Smooth muscle cell (in vitro differentiated cells): ENCODE data around the gene ARR3. TPM values are rescaled to one million over a fixed set of nuclear protein-coding genes. Genes with fewer than 3 reads are reported as not detected.
"Not testable (repeated sequence)": the region's sequence is repeated elsewhere in the genome, so short reads cannot be mapped to it uniquely, and the experiment has no call there.

ENCODE experiments used
- DNase-seq: peaks from one replicate; lab custom pipeline; 2025; ENCODE audit not compliant: unreplicated experiment; lab: John Stamatoyannopoulos, UW
- H2AFZ ChIP-seq: fragments of 200-600 bp; sonication (generic); 2 replicates; pipeline ENCODE4 v1.6.0; 2016; ENCODE audit warnings: antibody characterized with exemption, low read depth, mild to moderate bottlenecking
- H3F3A ChIP-seq: fragments of 200-600 bp; sonication (generic); 2 replicates; pipeline ENCODE4 v1.6.0; 2017; ENCODE audit warnings: antibody characterized with exemption, low read depth
- H3K27ac ChIP-seq: fragments of 200-600 bp; sonication (generic); 2 replicates; pipeline ENCODE4 v1.5.1; 2016; ENCODE audit warnings: low read depth, mild to moderate bottlenecking
- H3K27me3 ChIP-seq: fragments of 200-600 bp; sonication (generic); 2 replicates; pipeline ENCODE4 v1.6.1; 2016; ENCODE audit warnings: low read depth, mild to moderate bottlenecking
- H3K36me3 ChIP-seq: fragments of 200-600 bp; sonication (generic); 2 replicates; pipeline ENCODE4 v1.5.1; 2016; ENCODE audit warnings: low read depth
- H3K4me1 ChIP-seq: fragments of 200-600 bp; sonication (generic); 2 replicates; pipeline ENCODE4 v1.5.1; 2016; ENCODE audit warnings: low read depth
- H3K4me2 ChIP-seq: fragments of 200-600 bp; sonication (generic); 2 replicates; pipeline ENCODE4 v1.6.0; 2016; ENCODE audit warnings: mild to moderate bottlenecking
- H3K4me3 ChIP-seq: fragments of 200-600 bp; sonication (generic); 2 replicates; pipeline ENCODE4 v1.5.1; 2016; ENCODE audit warnings: mild to moderate bottlenecking
- H3K79me2 ChIP-seq: fragments of 200-600 bp; sonication (generic); 2 replicates; pipeline ENCODE4 v1.6.0; 2016; ENCODE audit warnings: low read depth, mild to moderate bottlenecking
- H3K9ac ChIP-seq: fragments of 200-600 bp; sonication (generic); 2 replicates; pipeline ENCODE4 v1.6.0; 2016; ENCODE audit warnings: low read depth
- H3K9me3 ChIP-seq: fragments of 200-600 bp; sonication (generic); replicated peaks from 2 replicates; pipeline ENCODE4 v1.5.1; 2016; ENCODE audit warnings: low read depth
- H4K20me1 ChIP-seq: fragments of 200-600 bp; sonication (generic); 2 replicates; pipeline ENCODE4 v1.6.0; 2016; ENCODE audit warnings: low read depth
- CTCF ChIP-seq: fragments of 200-600 bp; sonication (generic); IDR thresholded peaks from 2 replicates; pipeline ENCODE4 v1.5.1; 2017; ENCODE audit warnings: borderline replicate concordance, mild to moderate bottlenecking, antibody characterized with exemption; ENCODE audit not compliant: insufficient read depth, poor library complexity, severe bottlenecking
- WGBS: methylation state at CpG from one replicate; pipeline ENCODE4 v1.1.7; 2016; ENCODE audit warnings: low lambda C conversion rate; 5-methylcytosine and 5-hydroxymethylcytosine counted together
- polyA plus RNA-seq: library from polyadenylated mRNA; unstranded; fragments of >200 nt; fragmentation: Nextera tagmentation; extraction: Ambion mirVana; gene quantifications from 2 replicates; pipeline ENCODE4 v1.2.1, GENCODE V29; 2016
- total RNA-seq: library from RNA; depleted of rRNA; stranded (reverse); fragments of >200 nt; gene quantifications from 2 replicates; pipeline ENCODE4 v1.2.3, GENCODE V29; 2014

The ARR3 gene
- total and polyA plus RNA-seq, 2 experiments from 2014 or later, result not detected

DNA sequence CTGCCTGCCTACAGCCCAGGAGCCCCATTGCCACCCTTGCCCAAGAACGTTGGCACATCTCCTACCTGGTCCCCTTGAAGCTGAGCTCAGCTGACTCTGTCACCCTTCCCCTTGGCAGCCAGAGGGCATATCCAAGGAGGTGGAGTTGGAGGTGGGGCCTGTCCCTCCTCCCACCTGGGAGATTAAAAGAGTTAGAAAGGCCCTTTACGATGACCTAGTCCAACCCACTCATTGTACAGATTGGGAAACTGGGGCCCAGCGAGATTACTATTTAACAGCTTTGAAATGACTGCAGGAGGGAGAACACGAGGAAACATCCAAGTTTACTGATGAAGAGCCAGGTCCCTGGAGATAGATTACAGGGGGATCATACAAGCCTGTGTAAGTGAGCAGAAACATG is 8.0 kb upstream of the ARR3 start, which contains the start of gene P2RY4:
TSS of gene P2RY4 (minus strand) at position 101 of the 400 bp plus-strand sequence. CDS start 580 bp downstream, outside the sequence.
- Histone ChIP-seq H3K36me3 (no peaks in the 10 kb centered on the region), H4K20me1 (no peaks in the 10 kb centered on the region), H3K27me3 (no peaks in the 10 kb centered on the region), H2AFZ (no peak within 1 kb of the TSS), H3K4me1 (no peaks in the 10 kb centered on the region), H3K4me2 (no peak within 1 kb of the TSS), H3K79me2 (no peaks in the 10 kb centered on the region), H3K4me3 (no peak within 1 kb of the TSS), H3F3A (no peaks in the 10 kb centered on the region), H3K9ac (no peak within 1 kb of the TSS), H3K9me3 (no peaks in the 10 kb centered on the region), H3K27ac (no peak within 1 kb of the TSS)
- DNase-seq, result no peak
- 63% methylated on average over 4 of the region's 4 CpGs for WGBS
- no peak for TF ChIP-seq CTCF

DNA sequence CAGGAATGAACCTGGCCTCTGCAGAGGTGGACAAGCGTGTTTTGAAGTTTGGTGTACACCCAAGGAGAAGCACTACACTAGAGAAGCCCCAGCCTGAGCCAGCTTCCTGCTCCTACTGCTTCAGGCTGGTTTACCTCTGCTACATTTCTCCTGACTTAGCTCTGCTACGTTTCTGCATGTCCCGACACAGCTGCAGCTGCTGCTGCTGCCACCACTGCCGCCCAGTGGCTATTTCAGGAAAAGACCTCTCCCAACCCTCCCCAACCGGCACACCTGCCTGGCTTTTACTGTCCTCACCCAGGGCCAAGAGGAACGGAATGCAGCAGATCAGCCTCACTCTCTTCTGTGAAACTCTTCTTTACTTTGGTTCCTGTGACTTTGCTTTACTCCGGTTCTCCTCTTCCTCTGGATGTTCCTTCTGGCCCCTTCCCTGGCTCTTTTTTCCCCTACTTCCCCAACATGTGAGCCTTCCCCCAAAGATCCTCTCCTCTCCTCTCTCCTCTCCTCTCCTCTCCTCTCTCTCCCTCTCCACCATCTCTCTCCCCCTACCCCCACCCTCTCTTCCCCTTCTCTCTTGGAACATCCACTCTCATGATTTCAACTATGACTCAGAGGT is 5.1 kb upstream of the ARR3 start:
- 29% methylated on average over 7 of the region's 7 CpGs for WGBS

GRCh38 chrX:70264784-70265183 is 3.4 kb upstream of the ARR3 start:
- no peaks in the 10 kb centered on the region for H3K4me1 ChIP-seq
- no peaks in the 10 kb centered on the region for H3K79me2 ChIP-seq
- H3K27ac ChIP-seq, result no peak overlapping the region
- H3K4me2 ChIP-seq, result no peak overlapping the region
- H3K36me3 ChIP-seq, result no peaks in the 10 kb centered on the region
- 59% methylated on average over 3 of the region's 3 CpGs for WGBS
- no peak for DNase-seq
- H3K4me3 ChIP-seq, result no peak overlapping the region
- H2AFZ ChIP-seq, result no peak overlapping the region
- no peaks in the 10 kb centered on the region for H3K27me3 ChIP-seq
- TF ChIP-seq CTCF, result no peak
- H4K20me1 ChIP-seq, result no peaks in the 10 kb centered on the region
- H3K9ac ChIP-seq, result no peak overlapping the region
- H3K9me3 ChIP-seq, result no peaks in the 10 kb centered on the region
- H3F3A ChIP-seq, result no peaks in the 10 kb centered on the region

More for the DNA sequence above, 5.1 kb upstream of the ARR3 start:
- Histone ChIP-seq H3K9ac (no peak overlapping the region), H3K4me3 (no peak overlapping the region), H3K79me2 (no peaks in the 10 kb centered on the region), H3K9me3 (no peaks in the 10 kb centered on the region), H4K20me1 (no peaks in the 10 kb centered on the region), H2AFZ (no peak overlapping the region), H3K36me3 (no peaks in the 10 kb centered on the region), H3K27ac (no peak overlapping the region), H3K4me1 (no peaks in the 10 kb centered on the region), H3F3A (no peaks in the 10 kb centered on the region), H3K4me2 (no peak overlapping the region), H3K27me3 (no peaks in the 10 kb centered on the region)
- no peak for DNase-seq
- peak; percentile 46 for TF ChIP-seq CTCF

DNA sequence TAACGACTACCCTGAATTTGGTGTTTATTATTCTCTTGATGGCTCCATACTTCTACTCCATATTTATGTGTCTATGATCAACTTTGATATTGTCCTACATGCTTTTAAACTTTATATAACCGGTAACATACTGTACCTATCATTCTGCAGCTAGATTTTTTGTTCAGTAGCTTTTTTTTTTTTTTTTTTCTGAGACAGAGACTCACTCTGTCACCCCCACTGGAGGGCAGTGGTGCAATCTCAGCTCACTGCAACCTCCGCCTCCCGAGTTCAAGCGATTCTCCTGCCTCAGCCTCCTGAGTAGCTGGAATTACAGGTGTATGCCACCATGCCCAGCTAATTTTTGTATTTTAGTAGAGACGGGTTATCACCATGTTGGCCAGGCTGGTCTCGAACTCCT is 5.9 kb downstream of the ARR3 start:
- not testable (repeated sequence) for H3K4me2 ChIP-seq, H3K4me3 ChIP-seq, H3K36me3 ChIP-seq, H2AFZ ChIP-seq, DNase-seq, H4K20me1 ChIP-seq, H3K79me2 ChIP-seq, H3K27ac ChIP-seq, H3F3A ChIP-seq, H3K9ac ChIP-seq, H3K4me1 ChIP-seq, H3K9me3 ChIP-seq, H3K27me3 ChIP-seq
- WGBS, result 75% methylated on average over 7 of the region's 7 CpGs
